NCI-H1436 treated with DMSO at 0.1 percent for 48 hours (cell line): ENCODE data around the gene PTPRG.
"Not testable (repeated sequence)": the region's sequence is repeated elsewhere in the genome, so short reads cannot be mapped to it uniquely, and the experiment has no call there.

Experiments used
- DNase-seq: peaks from one replicate; lab custom pipeline; 2025; lab: John Stamatoyannopoulos, UW

PTPRG gene

GRCh38 chr3:61561374-61562041, at the start of gene PTPRG:
Gene PTPRG, plus strand, starts transcription at chr3:61561571. Its CDS starts 717 bp downstream, at chr3:61562288.
- no peak for DNase-seq

- DNase-seq, result no peak
Measured at GRCh38 chr3:61518590-61518989, 42.8 kb upstream of the PTPRG start.

GRCh38 chr3:61520966-61521628, 40.3 kb upstream of the PTPRG start:
- no peak for DNase-seq

DNA sequence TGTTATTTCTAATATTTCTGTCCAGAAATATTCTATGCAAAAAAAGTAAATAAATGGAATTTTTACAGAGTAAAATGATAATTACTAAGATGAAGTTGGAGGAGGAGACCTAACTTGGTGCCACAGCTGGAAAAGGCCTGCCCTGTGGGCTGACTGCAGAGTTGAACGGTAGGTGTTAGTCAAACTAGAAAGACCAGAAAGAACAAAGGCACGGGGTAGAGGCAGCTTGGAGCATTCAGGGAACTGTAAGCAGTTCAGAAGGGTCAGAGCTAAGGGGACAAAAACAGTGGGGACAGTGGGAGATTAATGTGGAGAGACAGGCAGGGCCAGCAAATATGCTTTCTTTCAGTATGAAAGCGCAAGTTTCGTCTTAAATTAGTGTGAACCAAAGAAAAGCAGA, 39.3 kb upstream of the PTPRG start:
- DNase-seq, result no peak

GRCh38 chr3:61522626-61523025, 38.7 kb upstream of the PTPRG start:
- no peak for DNase-seq

- DNase-seq, result no peak
Measured at GRCh38 chr3:61524933-61525332, 36.4 kb upstream of the PTPRG start.

DNA sequence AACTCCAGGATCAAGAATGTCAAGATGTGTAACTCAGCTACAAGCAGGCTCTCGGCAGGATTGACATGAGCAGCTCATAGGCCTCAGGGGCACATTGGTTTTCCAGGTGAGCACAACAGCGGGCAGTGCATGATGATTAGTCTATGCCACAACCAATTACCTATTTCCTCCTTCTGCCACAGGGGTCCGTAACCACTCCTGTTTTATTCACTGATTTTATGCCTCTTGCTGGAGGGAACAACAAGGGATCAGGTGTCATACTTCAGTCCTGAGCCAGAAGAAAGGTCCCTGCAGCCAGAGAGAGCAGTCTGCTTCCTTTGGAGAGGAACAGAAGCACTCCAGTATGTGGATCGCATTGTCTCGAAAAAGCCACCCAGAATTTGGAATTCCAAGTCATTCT, 35.1 kb upstream of the PTPRG start:
- no peak for DNase-seq

- DNase-seq, result no peak
Measured at GRCh38 chr3:61527011-61527410, 34.4 kb upstream of the PTPRG start.

GRCh38 chr3:61530355-61530754, 31.0 kb upstream of the PTPRG start:
- no peak for DNase-seq

GRCh38 chr3:61531528-61531927, 29.8 kb upstream of the PTPRG start:
- no peak for DNase-seq

- no peak for DNase-seq
Measured at GRCh38 chr3:61532739-61533500, 28.5 kb upstream of the PTPRG start.

GRCh38 chr3:61535826-61536225, 25.5 kb upstream of the PTPRG start:
- no peak for DNase-seq

DNA sequence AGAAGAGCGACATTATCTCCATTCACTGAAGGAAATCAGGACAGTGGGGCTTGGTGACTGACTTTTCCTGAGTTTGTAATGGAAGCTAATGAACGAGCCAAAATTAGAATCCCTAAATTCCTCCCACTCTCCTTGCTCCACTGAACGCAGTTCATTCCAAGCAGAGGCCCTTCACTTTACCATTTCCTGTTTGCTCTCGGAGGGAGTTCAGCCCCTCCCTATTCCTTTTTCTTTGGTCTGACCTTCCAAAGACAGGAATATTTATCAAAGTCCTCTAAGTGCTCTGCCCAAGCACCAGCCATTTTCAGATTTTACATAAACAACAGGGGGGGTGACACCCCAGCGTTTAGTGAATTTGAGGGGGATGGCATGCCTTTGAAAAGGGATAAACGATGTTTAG, 24.0 kb upstream of the PTPRG start:
- no peak for DNase-seq

DNA sequence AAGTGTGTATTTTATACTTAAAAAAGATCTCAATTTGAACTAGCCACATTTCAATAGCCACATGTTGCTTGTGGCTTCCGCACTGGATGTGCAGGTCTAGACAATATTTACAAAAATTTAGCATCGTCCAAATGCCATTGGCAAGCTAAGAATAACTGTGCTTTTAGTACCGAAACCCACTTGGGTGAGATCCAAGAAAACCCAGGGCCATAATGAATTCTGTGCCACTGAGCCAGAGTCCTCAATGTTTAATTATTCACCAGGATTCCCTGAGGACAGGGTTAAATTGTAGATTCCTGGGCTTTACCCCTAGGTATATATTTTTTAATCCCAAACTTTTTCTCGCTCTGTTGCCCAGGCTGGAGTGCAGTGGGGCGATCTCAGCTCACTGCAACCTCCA, 22.9 kb upstream of the PTPRG start:
- DNase-seq, result no peak

DNA sequence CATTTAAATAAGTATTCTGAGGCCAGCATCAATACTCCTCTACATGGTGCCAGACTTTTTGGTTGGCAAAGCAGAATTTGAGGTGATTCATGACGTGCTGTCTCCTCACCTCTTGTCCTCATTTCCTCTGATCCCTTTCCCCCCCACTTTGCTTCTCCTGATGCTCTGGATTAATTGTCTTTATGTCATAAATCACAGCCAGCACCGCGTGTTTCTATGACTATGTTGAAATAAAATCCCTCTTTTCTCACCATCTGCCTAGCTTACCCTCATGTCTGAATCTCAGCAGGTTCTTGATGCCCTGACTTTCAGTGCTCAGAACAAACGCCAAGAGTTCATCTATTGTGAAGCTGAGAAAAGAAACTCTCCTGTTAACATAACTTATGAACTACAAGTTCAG, 19.7 kb upstream of the PTPRG start:
- no peak for DNase-seq

GRCh38 chr3:61545716-61546115, 15.7 kb upstream of the PTPRG start:
- no peak for DNase-seq

DNA sequence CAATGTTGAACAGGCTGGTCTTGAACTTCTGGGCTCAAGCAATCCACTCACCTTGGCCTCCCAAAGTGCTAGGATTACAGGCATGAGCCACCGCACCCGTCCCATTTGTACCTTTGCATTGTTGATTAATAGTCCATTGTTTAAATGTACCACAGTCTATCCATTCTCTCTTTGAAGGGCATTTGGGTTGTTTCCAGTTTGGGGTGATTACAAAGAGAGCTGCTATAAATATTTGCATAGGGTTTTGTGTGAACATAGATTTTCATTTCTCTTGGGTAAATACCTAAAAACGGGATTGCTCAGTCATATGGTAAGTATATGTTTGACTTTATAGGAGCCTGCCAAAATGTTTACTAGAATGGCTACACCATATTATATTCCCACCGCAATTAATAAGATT, 13.7 kb upstream of the PTPRG start:
- no peak for DNase-seq

GRCh38 chr3:61552704-61553103, 8.7 kb upstream of the PTPRG start:
- DNase-seq, result not testable (repeated sequence)

- DNase-seq, result no peak
Measured at GRCh38 chr3:61559136-61559731, 2.1 kb upstream of the PTPRG start.

DNA sequence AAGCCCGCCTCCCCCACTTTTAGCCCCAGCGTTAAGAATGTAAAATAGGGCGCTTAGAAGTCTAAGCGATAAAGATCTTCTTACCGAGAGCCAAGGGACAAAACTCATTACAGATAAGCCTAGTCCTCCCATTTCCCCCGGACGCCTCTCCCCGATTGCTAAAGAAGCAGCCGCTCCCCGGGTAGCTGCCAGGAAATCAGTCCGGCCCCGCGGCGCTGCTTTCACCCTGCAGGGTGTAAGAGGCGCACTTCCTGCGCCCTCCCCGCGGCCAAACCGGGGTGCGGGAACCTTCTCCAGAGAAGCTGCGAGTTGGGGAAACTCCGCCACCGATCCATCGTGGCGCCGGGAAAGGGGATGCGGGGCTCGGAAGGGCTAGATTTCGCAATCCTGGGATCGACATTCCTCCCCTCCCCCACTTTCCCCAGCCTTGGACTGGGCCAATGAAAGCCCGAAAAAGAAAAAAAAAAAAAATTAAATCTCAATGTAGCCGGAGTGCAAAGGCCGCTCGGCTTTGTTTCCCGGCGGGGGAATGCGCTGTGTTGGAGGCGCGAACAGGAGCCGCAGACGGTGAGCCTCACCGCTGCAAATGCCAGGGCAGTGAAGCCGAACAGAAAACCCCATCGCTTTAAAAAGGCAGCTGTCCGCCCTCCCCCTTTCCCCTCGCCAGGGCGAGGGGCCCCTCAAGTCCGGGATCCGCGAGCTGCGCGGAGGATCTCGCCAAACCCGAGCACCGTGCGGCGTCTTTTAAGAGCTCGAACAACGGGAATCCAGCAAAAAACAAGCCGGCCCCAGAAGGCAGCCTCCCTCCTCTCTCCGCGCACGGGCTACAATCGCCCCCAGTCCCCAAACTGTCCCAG, 626 bp upstream of the PTPRG start:
- no peak for DNase-seq

DNA sequence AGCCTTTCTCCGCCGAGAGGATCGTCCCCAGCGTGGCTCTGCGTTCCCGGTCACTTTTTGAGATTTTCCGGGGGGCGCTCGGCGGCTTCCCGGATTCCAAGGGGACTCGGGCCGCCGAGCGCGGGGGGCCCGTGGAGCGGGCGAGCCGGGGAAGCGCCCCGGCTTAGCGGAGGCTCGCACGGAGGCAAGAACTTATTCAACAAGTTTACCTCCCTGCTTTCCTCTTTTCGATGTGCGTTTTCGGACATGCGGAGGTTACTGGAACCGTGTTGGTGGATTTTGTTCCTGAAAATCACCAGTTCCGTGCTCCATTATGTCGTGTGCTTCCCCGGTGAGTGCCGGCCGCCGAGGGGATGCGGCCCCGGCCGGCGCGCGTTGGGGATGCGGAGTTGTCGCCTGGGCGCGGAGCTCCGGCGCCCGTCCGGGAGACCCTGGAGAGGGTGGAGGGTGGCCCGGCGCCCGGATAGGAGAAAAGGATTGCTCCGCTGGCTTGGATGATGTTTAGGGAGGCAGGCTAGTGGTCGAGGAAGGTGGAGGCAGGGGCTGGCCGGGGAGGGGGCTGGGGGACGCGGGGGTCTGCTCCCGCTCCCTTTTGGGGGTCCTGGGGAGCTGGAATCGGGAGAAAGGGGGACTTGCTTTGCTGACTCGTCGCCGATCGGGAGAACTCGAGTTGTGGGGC, 810 bp downstream of the PTPRG start:
- no peak for DNase-seq
